OCI-LY1 (cell line): ENCODE results near the gene VSTM4.

Experiments
- H2AFZ ChIP-seq: fragments of 200-600 bp; sonication (generic), shearing (Covaris generic); 2 replicates; pipeline ENCODE4 v1.6.0; 2014; ENCODE audit warnings: antibody characterized with exemption, mild to moderate bottlenecking, low read length
- H3F3A ChIP-seq: fragments of 200-600 bp; sonication (generic), shearing (Covaris generic); 2 replicates; pipeline ENCODE4 v1.6.0; 2014; ENCODE audit warnings: mild to moderate bottlenecking, antibody characterized with exemption, low read length, moderate library complexity; ENCODE audit not compliant: insufficient read depth
- H3K27ac ChIP-seq: fragments of 200-600 bp; sonication (generic); 2 replicates; pipeline ENCODE4 v1.5.1; 2014; ENCODE audit warnings: low read length, mixed run types, mild to moderate bottlenecking, low read depth; ENCODE audit not compliant: poor library complexity, severe bottlenecking
- H3K27me3 ChIP-seq: fragments of 200-600 bp; sonication (generic); 2 replicates; pipeline ENCODE4 v1.6.0; 2014; ENCODE audit warnings: antibody characterized with exemption, mild to moderate bottlenecking, low read length, moderate library complexity; ENCODE audit not compliant: insufficient read depth
- H3K36me3 ChIP-seq: fragments of 200-600 bp; sonication (generic); 2 replicates; pipeline ENCODE4 v1.6.1; 2014; ENCODE audit warnings: mild to moderate bottlenecking, antibody characterized with exemption, low read length, moderate library complexity, mixed read lengths; ENCODE audit not compliant: insufficient read depth
- H3K4me1 ChIP-seq: fragments of 200-600 bp; sonication (generic); 2 replicates; pipeline ENCODE4 v1.5.1; 2014; ENCODE audit warnings: mild to moderate bottlenecking, low read length, moderate library complexity; ENCODE audit not compliant: insufficient read depth, severe bottlenecking
- H3K4me2 ChIP-seq: fragments of 200-600 bp; sonication (generic), shearing (Covaris generic); 2 replicates; pipeline ENCODE4 v1.6.1; 2014; ENCODE audit warnings: low read length
- H3K4me3 ChIP-seq: fragments of 200-600 bp; sonication (generic); 2 replicates; pipeline ENCODE4 v1.5.1; 2014; ENCODE audit warnings: low read length, low read depth, mild to moderate bottlenecking, mixed read lengths; ENCODE audit not compliant: poor library complexity, severe bottlenecking
- H3K79me2 ChIP-seq: fragments of 200-600 bp; shearing (Covaris generic); 2 replicates; pipeline ENCODE4 v1.6.1; 2016; ENCODE audit warnings: mixed run types, low read length, mixed read lengths; ENCODE audit not compliant: insufficient read depth
- H3K9ac ChIP-seq: fragments of 200-600 bp; sonication (generic), shearing (Covaris generic); 2 replicates; pipeline ENCODE4 v1.6.1; 2014; ENCODE audit warnings: mild to moderate bottlenecking, low read length, mixed read lengths
- H3K9me2 ChIP-seq: fragments of 200-600 bp; sonication (generic), shearing (Covaris generic); 2 replicates; pipeline ENCODE4 v1.6.1; 2014; ENCODE audit warnings: low read depth, mild to moderate bottlenecking, low read length, mixed read lengths
- H3K9me3 ChIP-seq: fragments of 200-600 bp; shearing (Covaris generic); 2 replicates; pipeline ENCODE4 v1.6.1; 2014; ENCODE audit warnings: low read length, mixed read lengths
- H4K20me1 ChIP-seq: fragments of 200-600 bp; sonication (generic), shearing (Covaris generic); 2 replicates; pipeline ENCODE4 v1.6.0; 2016; ENCODE audit warnings: mild to moderate bottlenecking, low read length; ENCODE audit not compliant: insufficient read depth
- CTCF ChIP-seq: fragments of 200-600 bp; sonication (generic), shearing (Covaris generic); IDR thresholded peaks from 2 replicates; pipeline ENCODE4 v1.5.1; 2017; ENCODE audit warnings: mild to moderate bottlenecking, antibody characterized with exemption, low read length, moderate library complexity, mixed read lengths
- EZH2 ChIP-seq: fragments of 200-600 bp; sonication (generic), shearing (Covaris generic); IDR thresholded peaks from 2 replicates; pipeline ENCODE4 v1.8.0; 2017; ENCODE audit warnings: borderline replicate concordance, mixed run types, mild to moderate bottlenecking, antibody characterized with exemption, low read length, moderate library complexity, mixed read lengths

VSTM4 gene

GRCh38 chr10:49162761-49163310 lies 47.5 kb upstream of the VSTM4 start:
- no peaks in the 10 kb centered on the region for H3F3A ChIP-seq
- H3K27me3 ChIP-seq, result no peaks in the 10 kb centered on the region
- no peaks in the 10 kb centered on the region for H3K79me2 ChIP-seq
- no peaks in the 10 kb centered on the region for H4K20me1 ChIP-seq
- no peak overlapping the region for H3K27ac ChIP-seq
- no peaks in the 10 kb centered on the region for H3K9me2 ChIP-seq
- H2AFZ ChIP-seq, result no peak overlapping the region
- TF ChIP-seq EZH2, result no peak
- no peak for TF ChIP-seq CTCF
- no peaks in the 10 kb centered on the region for H3K9me3 ChIP-seq
- H3K4me2 ChIP-seq, result no peak overlapping the region
- no peak overlapping the region for H3K9ac ChIP-seq
- H3K4me3 ChIP-seq, result no peak overlapping the region
- H3K4me1 ChIP-seq, result peaks cover 5% of the 10 kb centered on the region
- no peaks in the 10 kb centered on the region for H3K36me3 ChIP-seq

- Histone ChIP-seq H3F3A (no peaks in the 10 kb centered on the region), H4K20me1 (no peaks in the 10 kb centered on the region), H3K4me3 (no peak overlapping the region), H3K27me3 (no peaks in the 10 kb centered on the region), H3K4me2 (no peak overlapping the region), H3K9me2 (no peaks in the 10 kb centered on the region), H3K4me1 (peaks cover 5% of the 10 kb centered on the region), H3K79me2 (no peaks in the 10 kb centered on the region), H3K9ac (no peak overlapping the region), H3K9me3 (no peaks in the 10 kb centered on the region), H2AFZ (no peak overlapping the region), H3K36me3 (no peaks in the 10 kb centered on the region), H3K27ac (no peak overlapping the region)
- TF ChIP-seq CTCF, result no peak
- TF ChIP-seq EZH2, result no peak
Observed at GRCh38 chr10:49162063-49162462, 46.7 kb upstream of the VSTM4 start.

- Histone ChIP-seq H3K4me2 (no peak overlapping the region), H4K20me1 (no peaks in the 10 kb centered on the region), H2AFZ (no peak overlapping the region), H3K9me3 (no peaks in the 10 kb centered on the region), H3K4me3 (no peak overlapping the region), H3K9me2 (no peaks in the 10 kb centered on the region), H3K4me1 (peaks cover 5% of the 10 kb centered on the region), H3K27me3 (no peaks in the 10 kb centered on the region), H3K36me3 (no peaks in the 10 kb centered on the region), H3K79me2 (no peaks in the 10 kb centered on the region), H3K27ac (no peak overlapping the region), H3K9ac (no peak overlapping the region), H3F3A (no peaks in the 10 kb centered on the region)
- TF ChIP-seq CTCF, result peak; percentile 28; the same call in 1 of the 2 replicates
- TF ChIP-seq EZH2, result no peak
Observed at GRCh38 chr10:49161411-49161997, 46.2 kb upstream of the VSTM4 start.
